Mesenchymal stem cell (in vitro differentiated cells and primary cell): Measurements from ENCODE around the gene GPR50.

Source experiments
- DNase-seq: peaks from one replicate; pipeline ENCODE4 v3.0.0-alpha.2; 2013
- H2AFZ ChIP-seq: one replicate; pipeline ENCODE4 v1.6.1; 2013; ENCODE audit warnings: low read depth, mild to moderate bottlenecking, control low read depth, inconsistent platforms, low read length, moderate library complexity
- H2AK5ac ChIP-seq: 2 replicates; pipeline ENCODE4 v1.6.1; 2013; ENCODE audit warnings: low read length, moderate library complexity, mild to moderate bottlenecking, inconsistent platforms; ENCODE audit not compliant: severe bottlenecking
- H2BK120ac ChIP-seq: one replicate; pipeline ENCODE4 v1.6.1; 2013; ENCODE audit warnings: low read depth, mild to moderate bottlenecking, inconsistent platforms, low read length, moderate library complexity
- H2BK12ac ChIP-seq, 2 experiments: one replicate each; pipeline ENCODE4 v1.6.1; 2013; ENCODE audit warnings: inconsistent platforms in 2 of 2, low read length in 2 of 2, mild to moderate bottlenecking in 2 of 2, moderate library complexity in 2 of 2, control low read depth in 1 of 2
- H2BK15ac ChIP-seq: one replicate; pipeline ENCODE4 v1.6.1; 2013; ENCODE audit warnings: mild to moderate bottlenecking, low read depth, inconsistent platforms; ENCODE audit not compliant: poor library complexity, severe bottlenecking
- H2BK5ac ChIP-seq: 2 replicates; pipeline ENCODE4 v1.6.1; 2013; ENCODE audit warnings: low read depth, mild to moderate bottlenecking, low read length, control low read depth, inconsistent platforms; ENCODE audit not compliant: poor library complexity, severe bottlenecking
- H3K14ac ChIP-seq, 2 experiments: one replicate each; pipeline ENCODE4 v1.6.1; 2013; ENCODE audit warnings: inconsistent platforms in 2 of 2, low read length in 2 of 2, control low read depth in 1 of 2, mild to moderate bottlenecking in 1 of 2, moderate library complexity in 1 of 2
- H3K18ac ChIP-seq, 2 experiments: one replicate each; pipeline ENCODE4 v1.6.1; 2013; ENCODE audit warnings: inconsistent platforms in 2 of 2, low read length in 2 of 2, control low read depth in 1 of 2, low read depth in 1 of 2, mild to moderate bottlenecking in 1 of 2
- H3K23ac ChIP-seq, 2 experiments: one replicate each; pipeline ENCODE4 v1.6.1; 2013; ENCODE audit warnings: inconsistent platforms in 2 of 2, low read length in 2 of 2, mild to moderate bottlenecking in 2 of 2, moderate library complexity in 2 of 2, control low read depth in 1 of 2
- H3K27ac ChIP-seq: 2 replicates; pipeline ENCODE4 v1.5.1; 2013; ENCODE audit warnings: mild to moderate bottlenecking, moderate library complexity, low read length, control low read depth, inconsistent platforms; ENCODE audit not compliant: poor library complexity, severe bottlenecking
- H3K27me3 ChIP-seq, 2 experiments: 2 replicates each; pipeline versions ENCODE4 v1.6.1 to v1.7.0; 2013; ENCODE audit warnings: low read length in 2 of 2, mild to moderate bottlenecking in 2 of 2, moderate library complexity in 2 of 2, control low read depth in 1 of 2, inconsistent platforms in 1 of 2; ENCODE audit not compliant: control insufficient read depth in 1 of 2, insufficient read depth in 1 of 2
- H3K36me3 ChIP-seq, 2 experiments: 2 replicates each; pipeline versions ENCODE4 v1.6.1 to v1.7.0; 2013; ENCODE audit warnings: low read length in 2 of 2, control low read depth in 1 of 2, inconsistent platforms in 1 of 2, low read depth in 1 of 2, mild to moderate bottlenecking in 1 of 2; ENCODE audit not compliant: insufficient read depth in 2 of 2, control insufficient read depth in 1 of 2
- H3K4ac ChIP-seq, 2 experiments: one replicate each; pipeline ENCODE4 v1.6.1; 2013; ENCODE audit warnings: inconsistent platforms in 2 of 2, low read length in 2 of 2, mild to moderate bottlenecking in 2 of 2, moderate library complexity in 2 of 2, control low read depth in 1 of 2, low read depth in 1 of 2
- H3K4me1 ChIP-seq: 2 replicates; pipeline ENCODE4 v1.6.1; 2013; ENCODE audit warnings: low read depth, low read length, control low read depth; ENCODE audit not compliant: control insufficient read depth, insufficient read depth
- H3K4me2 ChIP-seq: 2 replicates; pipeline ENCODE4 v1.6.1; 2013; ENCODE audit warnings: low read length, mild to moderate bottlenecking, inconsistent platforms; ENCODE audit not compliant: poor library complexity, severe bottlenecking
- H3K4me3 ChIP-seq, 2 experiments: 2 replicates each; pipeline versions ENCODE4 v1.5.1 to v1.7.0; 2013; ENCODE audit warnings: low read length in 2 of 2, mild to moderate bottlenecking in 2 of 2, control low read depth in 1 of 2, low read depth in 1 of 2; ENCODE audit not compliant: insufficient read depth in 1 of 2
- H3K79me1 ChIP-seq: replicated peaks from 2 replicates; pipeline ENCODE4 v1.6.1; 2013; ENCODE audit warnings: mild to moderate bottlenecking, control low read depth, low read length, inconsistent platforms; ENCODE audit not compliant: poor library complexity, severe bottlenecking
- H3K9ac ChIP-seq: 2 replicates; pipeline ENCODE4 v1.7.0; 2013; ENCODE audit warnings: mild to moderate bottlenecking, low read length, moderate library complexity
- H3K9me3 ChIP-seq: 2 replicates; pipeline ENCODE4 v1.7.0; 2013; ENCODE audit warnings: mild to moderate bottlenecking, low read length; ENCODE audit not compliant: control insufficient read depth
- H4K8ac ChIP-seq: one replicate; pipeline ENCODE4 v1.6.1; 2013; ENCODE audit warnings: inconsistent platforms, mild to moderate bottlenecking, low read length, moderate library complexity
- H4K91ac ChIP-seq: one replicate; pipeline ENCODE4 v1.6.1; 2013; ENCODE audit warnings: mild to moderate bottlenecking, low read length, inconsistent platforms
- WGBS: methylation state at CpG from one replicate; pipeline ENCODE4 v1.1.7; 2013; ENCODE audit warnings: mixed read lengths; 5-methylcytosine and 5-hydroxymethylcytosine counted together

The GPR50 gene

GRCh38 chrX:151169783-151170182 is 6.6 kb upstream of the GPR50 start:
- WGBS = 80% methylated on average over 1 of the region's 1 CpG
- Histone ChIP-seq H3K9ac (no peak overlapping the region), H3K27me3 (peaks cover 0 to 20% of the 10 kb centered on the region in 2 experiments), H2BK12ac (no peak overlapping the region), H2AFZ (no peak overlapping the region), H3K27ac (no peak overlapping the region), H3K36me3 (no peaks in the 10 kb centered on the region), H3K4ac (no peak overlapping the region), H3K4me3 (no peak overlapping the region), H3K23ac (no peak overlapping the region), H3K14ac (no peak overlapping the region), H2BK5ac (no peak overlapping the region), H3K4me1 (no peaks in the 10 kb centered on the region), H4K8ac (no peak overlapping the region), H4K91ac (no peak overlapping the region), H3K9me3 (peaks cover 2% of the 10 kb centered on the region), H2AK5ac (no peak overlapping the region), H2BK15ac (no peak overlapping the region), H3K79me1 (no peaks in the 10 kb centered on the region), H3K18ac (no peak overlapping the region), H3K4me2 (no peak overlapping the region), H2BK120ac (no peak overlapping the region)
- DNase-seq = no peak

- DNase-seq = no peak
- Histone ChIP-seq H3K14ac (no peak overlapping the region), H4K8ac (no peak overlapping the region), H3K4me1 (peaks cover 4% of the 10 kb centered on the region), H3K4ac (no peak overlapping the region), H2BK5ac (no peak overlapping the region), H2AFZ (no peak overlapping the region), H3K4me2 (no peak overlapping the region), H2BK12ac (no peak overlapping the region), H2AK5ac (no peak overlapping the region), H3K27me3 (peaks cover 28 to 47% of the 10 kb centered on the region in 2 experiments), H2BK15ac (no peak overlapping the region), H3K79me1 (no peaks in the 10 kb centered on the region), H3K9ac (no peak overlapping the region), H3K27ac (no peak overlapping the region), H2BK120ac (no peak overlapping the region), H3K18ac (no peak overlapping the region), H3K36me3 (no peaks in the 10 kb centered on the region), H3K9me3 (peaks cover 2% of the 10 kb centered on the region), H3K4me3 (no peak overlapping the region), H4K91ac (no peak overlapping the region), H3K23ac (no peak overlapping the region)
- WGBS = 49% methylated on average over 31 of the region's 37 CpGs
Observed at GRCh38 chrX:151174581-151175282, 1.7 kb upstream of the GPR50 start.

GRCh38 chrX:151175283-151176062 is 911 bp upstream of the GPR50 start:
- Histone ChIP-seq H3K36me3 (no peaks in the 10 kb centered on the region), H2BK15ac (no peak overlapping the region), H2BK5ac (no peak overlapping the region), H4K91ac (no peak overlapping the region), H3K4me3 (no peak overlapping the region), H3K14ac (no peak overlapping the region), H2AFZ (no peak overlapping the region), H3K23ac (no peak overlapping the region), H3K18ac (no peak overlapping the region), H2BK12ac (no peak overlapping the region), H2BK120ac (no peak overlapping the region), H3K9ac (no peak overlapping the region), H3K27me3 (peaks cover 29 to 43% of the 10 kb centered on the region in 2 experiments), H3K27ac (no peak overlapping the region), H3K4me2 (no peak overlapping the region), H3K9me3 (peaks cover 2% of the 10 kb centered on the region), H2AK5ac (no peak overlapping the region), H3K4ac (no peak overlapping the region), H3K4me1 (peaks cover 4% of the 10 kb centered on the region), H4K8ac (no peak overlapping the region), H3K79me1 (no peaks in the 10 kb centered on the region)
- no peak for DNase-seq
- WGBS = 57% methylated on average over 50 of the region's 54 CpGs
